LNCaP clone FGC (cell line): ENCODE data around the gene PRMT7.

Source experiments
- DNase-seq: peaks from one replicate; pipeline ENCODE4 v3.0.0-alpha.2; 2011; ENCODE audit warnings: low read depth
- H3K4me3 ChIP-seq: 2 replicates; pipeline ENCODE4 v1.5.1; 2011; ENCODE audit warnings: mild to moderate bottlenecking, low read depth, low read length, control low read depth
- TF ChIP-seq, protein P1 (sequence below): IDR thresholded peaks from 2 replicates; pipeline ENCODE4 v1.5.1; 2012; ENCODE audit warnings: mild to moderate bottlenecking; ENCODE audit not compliant: control insufficient read depth, insufficient read depth; ENCODE audit errors: extremely low read depth

PRMT7 gene

DNA sequence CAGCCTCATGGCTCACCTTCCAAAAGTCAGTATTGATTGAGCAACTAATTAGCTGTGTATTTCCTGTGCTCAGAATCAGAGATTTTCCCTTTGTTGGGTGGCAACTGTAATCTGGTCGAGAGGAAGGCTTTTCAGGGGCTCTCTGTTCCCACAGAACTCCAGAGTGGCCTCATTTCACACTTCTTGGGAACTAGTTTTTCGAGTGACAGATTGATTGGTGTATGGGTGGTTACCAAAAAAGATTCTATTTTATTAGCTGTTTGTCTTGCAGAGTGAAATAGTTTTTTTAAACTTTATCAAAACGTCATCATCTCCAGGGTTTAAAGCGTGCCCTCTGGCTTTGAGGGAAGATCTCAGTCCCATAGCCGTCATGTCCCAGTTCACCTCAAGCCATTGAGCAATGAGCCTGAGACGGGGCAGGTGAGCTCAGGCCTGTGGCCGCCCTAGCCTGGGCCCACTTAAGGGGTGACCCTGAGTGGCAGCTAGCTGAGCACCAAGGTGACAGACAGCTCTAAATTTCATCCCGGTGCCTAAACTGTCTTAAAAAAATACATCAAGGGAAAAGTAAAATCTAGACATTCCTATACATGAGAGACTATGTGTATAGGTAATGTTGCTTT is 84.5 kb downstream of the PRMT7 start:
- DNase-seq = no peak
- no peak overlapping the region for H3K4me3 ChIP-seq
- TF ChIP-seq, protein P1, sequence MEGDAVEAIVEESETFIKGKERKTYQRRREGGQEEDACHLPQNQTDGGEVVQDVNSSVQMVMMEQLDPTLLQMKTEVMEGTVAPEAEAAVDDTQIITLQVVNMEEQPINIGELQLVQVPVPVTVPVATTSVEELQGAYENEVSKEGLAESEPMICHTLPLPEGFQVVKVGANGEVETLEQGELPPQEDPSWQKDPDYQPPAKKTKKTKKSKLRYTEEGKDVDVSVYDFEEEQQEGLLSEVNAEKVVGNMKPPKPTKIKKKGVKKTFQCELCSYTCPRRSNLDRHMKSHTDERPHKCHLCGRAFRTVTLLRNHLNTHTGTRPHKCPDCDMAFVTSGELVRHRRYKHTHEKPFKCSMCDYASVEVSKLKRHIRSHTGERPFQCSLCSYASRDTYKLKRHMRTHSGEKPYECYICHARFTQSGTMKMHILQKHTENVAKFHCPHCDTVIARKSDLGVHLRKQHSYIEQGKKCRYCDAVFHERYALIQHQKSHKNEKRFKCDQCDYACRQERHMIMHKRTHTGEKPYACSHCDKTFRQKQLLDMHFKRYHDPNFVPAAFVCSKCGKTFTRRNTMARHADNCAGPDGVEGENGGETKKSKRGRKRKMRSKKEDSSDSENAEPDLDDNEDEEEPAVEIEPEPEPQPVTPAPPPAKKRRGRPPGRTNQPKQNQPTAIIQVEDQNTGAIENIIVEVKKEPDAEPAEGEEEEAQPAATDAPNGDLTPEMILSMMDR = no peak

DNA sequence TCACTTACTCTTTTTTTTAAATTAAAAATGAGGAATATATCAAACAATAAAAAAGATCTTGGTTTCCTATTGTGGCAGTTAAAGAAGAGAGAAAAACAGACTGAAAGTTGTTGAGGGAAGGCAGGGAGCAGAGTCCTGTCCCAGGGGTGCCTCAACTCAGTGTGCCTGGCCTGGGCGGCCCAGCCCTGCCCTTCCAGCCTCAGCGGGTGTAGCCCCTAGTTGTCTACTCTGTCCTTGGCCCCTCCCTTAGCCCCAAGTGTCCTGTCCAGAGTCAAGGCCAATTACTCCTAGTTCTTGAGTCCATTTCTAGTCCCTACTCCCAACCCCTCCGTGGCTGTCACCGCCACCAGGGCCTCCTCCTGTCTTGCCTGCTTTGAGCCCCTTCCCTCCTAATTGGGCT is 85.0 kb downstream of the PRMT7 start:
- no peak overlapping the region for H3K4me3 ChIP-seq
- DNase-seq = no peak
- TF ChIP-seq, protein P1 = no peak

DNA sequence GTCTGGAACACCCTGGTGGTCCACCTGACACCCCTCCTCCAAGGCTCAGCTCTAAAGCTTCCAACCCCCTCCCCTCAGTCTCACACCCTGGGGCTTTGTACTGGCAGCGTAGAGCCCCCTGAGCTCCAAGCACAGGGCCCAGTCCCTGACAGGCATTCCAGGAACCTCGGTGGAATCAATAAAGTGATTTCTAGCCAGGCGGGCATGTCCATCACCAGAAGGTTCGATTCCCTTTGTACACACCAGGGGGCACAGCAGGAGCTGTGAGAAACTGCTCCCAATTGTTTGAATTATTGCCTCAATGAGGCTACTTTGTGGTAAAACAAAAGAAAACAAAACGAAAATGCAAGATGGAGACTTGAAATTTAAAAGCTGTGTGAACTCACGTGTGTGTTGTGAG is 85.7 kb downstream of the PRMT7 start:
- TF ChIP-seq, protein P1 = peak; percentile 87
- DNase-seq = no peak
- H3K4me3 ChIP-seq = no peak overlapping the region

DNA sequence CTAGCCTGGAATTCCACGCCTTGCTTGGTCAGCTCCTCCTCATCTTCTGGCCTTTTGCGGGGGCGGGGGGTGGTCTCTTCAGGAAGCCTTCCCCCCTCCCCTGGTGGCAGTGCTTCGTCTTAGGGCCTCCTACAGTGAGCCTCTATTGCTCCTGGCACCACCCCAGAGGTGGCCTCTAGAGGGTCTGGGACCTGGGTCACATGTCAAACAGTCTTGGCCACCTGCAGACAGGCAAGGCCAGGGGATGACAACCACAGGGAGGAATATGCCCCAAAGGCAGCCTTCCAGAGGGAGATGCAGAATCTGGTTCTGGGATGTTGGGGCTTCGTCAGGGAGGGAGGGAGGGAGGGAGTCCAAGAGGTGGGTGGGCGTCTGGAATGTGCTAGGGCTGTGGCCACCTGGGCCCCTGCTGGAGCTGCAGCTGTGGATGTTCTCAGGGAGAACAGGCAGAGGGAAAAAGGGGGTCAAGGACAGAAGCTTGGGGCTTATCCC is 86.9 kb downstream of the PRMT7 start:
- no peak for DNase-seq
- TF ChIP-seq, protein P1 = no peak
- no peak overlapping the region for H3K4me3 ChIP-seq

DNA sequence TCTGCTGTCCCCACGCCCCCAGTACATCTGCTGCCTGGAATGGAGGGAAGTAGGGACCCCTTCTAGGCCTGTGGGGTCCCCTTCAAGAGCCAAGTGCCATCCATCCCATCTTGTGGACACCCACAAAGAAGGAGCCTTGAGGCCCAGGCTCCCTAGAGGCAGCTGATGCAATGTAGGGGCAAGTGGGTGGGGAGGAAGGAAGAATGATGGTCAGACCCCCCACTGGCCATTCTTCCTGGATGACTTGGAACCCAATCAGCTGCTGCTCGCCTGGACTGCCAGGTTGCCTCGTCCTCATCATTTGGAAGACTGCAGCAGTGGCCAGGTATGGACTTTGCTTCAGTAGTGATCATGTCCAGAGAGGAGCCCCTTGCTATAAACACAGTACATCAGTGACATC is 88.6 kb downstream of the PRMT7 start:
- DNase-seq = no peak
- TF ChIP-seq, protein P1 = no peak
- no peak overlapping the region for H3K4me3 ChIP-seq

DNA sequence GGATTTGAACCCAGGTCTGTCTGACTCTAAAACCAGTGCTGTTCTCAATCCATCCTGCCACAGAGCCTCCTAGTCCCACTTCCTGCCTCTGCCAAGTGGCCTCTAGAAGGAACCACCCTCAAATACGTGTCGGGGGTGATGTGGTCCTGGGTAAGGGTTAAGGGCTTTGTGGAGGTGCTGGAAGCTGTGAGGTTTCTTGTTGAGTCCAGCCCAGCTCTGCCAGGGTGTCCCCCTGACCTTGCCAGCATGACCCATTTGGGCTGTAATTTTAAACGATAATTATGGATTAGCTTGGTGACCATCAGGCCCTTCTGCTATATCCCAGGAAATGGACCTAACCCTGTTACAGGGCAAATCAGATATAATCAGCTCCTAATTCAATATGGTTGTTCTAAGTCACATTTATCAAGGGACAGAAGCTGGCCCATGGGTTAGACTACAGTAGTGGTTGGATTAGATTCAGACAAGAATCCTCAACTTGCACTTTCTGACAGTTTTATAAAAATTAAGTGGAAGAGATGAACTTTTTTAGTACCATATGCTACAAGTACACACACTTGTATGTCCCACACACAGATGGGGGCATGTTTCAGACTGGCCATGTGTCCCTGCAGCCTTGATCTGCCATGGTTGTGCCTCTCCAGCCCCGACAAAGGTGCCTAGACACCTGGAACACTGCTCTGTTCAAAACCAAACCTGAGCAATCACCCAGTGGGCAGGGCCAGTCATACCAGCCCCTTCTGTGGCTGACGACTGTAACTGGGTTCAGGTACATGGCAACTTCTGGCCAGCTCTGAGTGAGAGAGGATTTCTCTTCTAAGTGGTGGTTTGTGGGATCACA is 89.5 kb downstream of the PRMT7 start:
- no peak for DNase-seq
- TF ChIP-seq, protein P1 = no peak
- no peak overlapping the region for H3K4me3 ChIP-seq
